SH-SY5Y (cell line): ENCODE data around the gene ANKRD63.

Experiments used
- GATA2 ChIP-seq: IDR thresholded peaks from 2 replicates; pipeline ENCODE4 v1.6.1; 2011; ENCODE audit warnings: mild to moderate bottlenecking, low read depth, low read length
- GATA3 ChIP-seq: IDR thresholded peaks from 2 replicates; pipeline ENCODE4 v1.6.1; 2011; ENCODE audit warnings: low read depth, mild to moderate bottlenecking, low read length, moderate library complexity

DNA sequence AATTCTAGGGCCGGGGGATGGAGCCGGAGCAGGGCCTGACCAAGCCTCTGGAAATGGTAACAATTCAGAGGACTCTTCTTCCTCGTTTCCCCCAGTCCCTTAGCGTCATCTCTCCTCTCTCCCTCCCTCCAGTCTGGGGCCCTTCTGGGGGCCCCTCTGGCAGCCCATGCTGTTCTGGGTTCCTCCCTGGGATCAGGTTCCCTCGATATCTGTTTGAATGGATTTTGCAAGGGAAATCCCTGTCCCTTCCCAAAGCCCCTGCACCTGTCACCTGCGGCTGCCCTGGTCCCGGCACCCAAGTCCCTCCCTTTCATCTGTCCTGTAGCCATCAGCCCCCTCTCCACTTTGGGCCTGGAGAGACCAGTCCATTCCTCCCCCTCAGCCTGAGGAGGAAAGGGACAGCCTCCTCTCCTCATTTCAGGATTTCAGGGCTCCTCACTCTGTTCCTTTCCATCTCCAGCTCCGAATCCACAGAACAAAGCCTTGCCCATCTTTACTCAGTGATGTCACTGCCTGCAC is 26.5 kb upstream of the ANKRD63 start:
- TF ChIP-seq GATA2 (no peak), GATA3 (no peak)
